Lower lobe of right lung (tissue), 2 donors: Measurements from ENCODE around the gene MARCHF3. TPM values are rescaled to one million over a fixed set of nuclear protein-coding genes. Genes with fewer than 3 reads are reported as not detected.
"Not testable (repeated sequence)": the region's sequence is repeated elsewhere in the genome, so short reads cannot be mapped to it uniquely, and the experiment has no call there.

Source experiments
- ATAC-seq, 2 donors: fragments of 200-7000 bp; cut with Tn5 transposase; one replicate each; pipeline ENCODE4 v1.9.1; 2020 to 2022; ENCODE audit warnings: mild to moderate bottlenecking in 2 of 2, moderate library complexity in 2 of 2
- DNase-seq: peaks from one replicate; pipeline ENCODE4 v3.0.0-alpha.2; 2020
- H3K27ac ChIP-seq: fragments of 200-600 bp; one replicate; pipeline ENCODE4 v1.8.0; 2022
- H3K27me3 ChIP-seq: fragments of 200-600 bp; one replicate; pipeline ENCODE4 v1.8.0; 2022; ENCODE audit warnings: low read depth
- H3K36me3 ChIP-seq: fragments of 200-600 bp; one replicate; pipeline ENCODE4 v1.8.0; 2022; ENCODE audit warnings: mild to moderate bottlenecking
- H3K4me1 ChIP-seq: fragments of 200-600 bp; one replicate; pipeline ENCODE4 v1.8.0; 2022
- H3K4me3 ChIP-seq: fragments of 200-600 bp; one replicate; pipeline ENCODE4 v1.8.0; 2022; ENCODE audit warnings: mild to moderate bottlenecking
- H3K9me3 ChIP-seq: fragments of 200-600 bp; one replicate; pipeline ENCODE4 v1.8.0; 2022
- intact Hi-C: fragments of 100-400 bp; cut with DNase I; formaldehyde crosslinking; loops from one replicate; pipeline ENCODE4 v1.11.0; 2022
- total RNA-seq: library from RNA; stranded (reverse); fragmentation: NEBNext Ultra II Directional; extraction: Animal tissue kit (Norgen Biotek cat#: 25700); gene quantifications from one replicate; pipeline ENCODE4 v1.2.1, GENCODE V29; 2021
- TF ChIP-seq, protein P1 (sequence below): fragments of 200-600 bp; IDR thresholded peaks from one replicate; pipeline ENCODE4 v1.8.0; 2022; ENCODE audit warnings: antibody characterized with exemption, mild to moderate bottlenecking
- donor health status: DM: no; HTN: yes; CAD: no; lungs with severe emphysema.

The MARCHF3 gene
- total RNA-seq, 1 donor from 2014 or later = 14.3 TPM

DNA sequence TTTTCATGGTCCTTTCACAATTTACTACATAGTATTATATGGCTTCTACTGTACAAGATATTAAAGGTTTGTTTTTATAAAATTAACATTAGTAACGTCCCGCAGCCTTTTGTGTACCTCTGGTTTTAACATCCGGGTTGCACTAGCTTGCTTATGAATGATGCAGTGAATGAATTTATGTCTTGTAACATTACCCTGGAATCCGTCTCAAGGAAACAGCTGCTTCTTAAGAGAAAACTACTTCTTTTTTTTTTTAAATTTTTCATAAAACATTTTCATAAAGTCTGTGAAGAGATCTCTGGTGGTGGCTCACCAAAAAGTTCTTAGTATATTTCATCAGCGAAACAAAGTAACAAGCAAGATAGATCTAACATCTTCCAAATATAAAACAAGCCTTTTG, 23.6 kb downstream of the MARCHF3 start:
- ATAC-seq (no peak), DNase-seq (no peak)
- intact Hi-C loops = no loop called here
- Histone ChIP-seq H3K4me1 (no peaks in the 10 kb centered on the region), H3K27me3 (no peaks in the 10 kb centered on the region), H3K27ac (no peak overlapping the region), H3K36me3 (no peaks in the 10 kb centered on the region), H3K4me3 (no peak overlapping the region), H3K9me3 (no peaks in the 10 kb centered on the region)
- TF ChIP-seq, protein P1, sequence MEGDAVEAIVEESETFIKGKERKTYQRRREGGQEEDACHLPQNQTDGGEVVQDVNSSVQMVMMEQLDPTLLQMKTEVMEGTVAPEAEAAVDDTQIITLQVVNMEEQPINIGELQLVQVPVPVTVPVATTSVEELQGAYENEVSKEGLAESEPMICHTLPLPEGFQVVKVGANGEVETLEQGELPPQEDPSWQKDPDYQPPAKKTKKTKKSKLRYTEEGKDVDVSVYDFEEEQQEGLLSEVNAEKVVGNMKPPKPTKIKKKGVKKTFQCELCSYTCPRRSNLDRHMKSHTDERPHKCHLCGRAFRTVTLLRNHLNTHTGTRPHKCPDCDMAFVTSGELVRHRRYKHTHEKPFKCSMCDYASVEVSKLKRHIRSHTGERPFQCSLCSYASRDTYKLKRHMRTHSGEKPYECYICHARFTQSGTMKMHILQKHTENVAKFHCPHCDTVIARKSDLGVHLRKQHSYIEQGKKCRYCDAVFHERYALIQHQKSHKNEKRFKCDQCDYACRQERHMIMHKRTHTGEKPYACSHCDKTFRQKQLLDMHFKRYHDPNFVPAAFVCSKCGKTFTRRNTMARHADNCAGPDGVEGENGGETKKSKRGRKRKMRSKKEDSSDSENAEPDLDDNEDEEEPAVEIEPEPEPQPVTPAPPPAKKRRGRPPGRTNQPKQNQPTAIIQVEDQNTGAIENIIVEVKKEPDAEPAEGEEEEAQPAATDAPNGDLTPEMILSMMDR = no peak

DNA sequence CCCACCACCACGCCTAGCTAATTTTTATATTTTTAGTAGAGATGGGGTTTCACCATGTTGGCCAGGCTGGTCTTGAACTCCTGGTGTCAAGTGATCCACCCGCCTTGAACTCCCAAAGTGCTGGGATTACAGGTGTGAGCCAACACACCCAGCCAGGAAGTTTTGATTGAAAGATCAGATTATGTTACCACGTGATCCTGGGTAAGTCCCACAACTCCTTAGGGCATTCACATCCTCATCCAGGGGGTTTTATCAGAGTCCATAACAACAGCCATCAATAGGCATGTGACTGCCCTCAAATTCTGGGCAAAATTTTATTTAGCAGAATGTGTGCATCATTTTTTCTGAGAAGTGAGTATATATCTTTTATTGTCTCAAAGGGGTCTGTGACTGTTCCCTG, 25.1 kb downstream of the MARCHF3 start:
- H3K9me3 ChIP-seq, intact Hi-C loops, H3K27ac ChIP-seq, H3K36me3 ChIP-seq, ATAC-seq, H3K27me3 ChIP-seq, H3K4me1 ChIP-seq, DNase-seq, H3K4me3 ChIP-seq: not testable (repeated sequence)

DNA sequence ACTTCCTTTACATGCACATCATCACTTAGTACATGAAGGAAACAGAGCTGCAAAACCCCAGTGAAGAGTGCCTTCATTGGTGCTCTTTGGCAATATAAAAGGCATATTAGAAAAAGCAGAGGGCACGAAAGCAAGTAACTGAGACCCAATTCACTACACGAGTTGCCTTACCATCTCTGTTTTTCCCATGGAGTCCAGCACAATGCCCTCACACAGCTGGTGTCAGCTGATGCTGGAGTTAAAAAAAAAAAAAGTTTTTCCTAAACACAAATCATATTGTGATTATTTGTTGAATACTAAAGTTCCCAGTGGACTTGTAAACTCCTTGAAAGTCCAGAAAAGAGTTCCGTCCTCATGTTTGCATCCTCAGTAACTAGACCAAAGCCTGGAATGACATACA, 25.6 kb downstream of the MARCHF3 start:
- H3K4me3 ChIP-seq = no peak overlapping the region
- intact Hi-C loops = no loop called here
- TF ChIP-seq, protein P1 = no peak
- DNase-seq = no peak
- no peak overlapping the region for H3K27ac ChIP-seq
- no peaks in the 10 kb centered on the region for H3K9me3 ChIP-seq
- no peaks in the 10 kb centered on the region for H3K4me1 ChIP-seq
- H3K36me3 ChIP-seq = no peaks in the 10 kb centered on the region
- H3K27me3 ChIP-seq = no peaks in the 10 kb centered on the region
- ATAC-seq = no peak

DNA sequence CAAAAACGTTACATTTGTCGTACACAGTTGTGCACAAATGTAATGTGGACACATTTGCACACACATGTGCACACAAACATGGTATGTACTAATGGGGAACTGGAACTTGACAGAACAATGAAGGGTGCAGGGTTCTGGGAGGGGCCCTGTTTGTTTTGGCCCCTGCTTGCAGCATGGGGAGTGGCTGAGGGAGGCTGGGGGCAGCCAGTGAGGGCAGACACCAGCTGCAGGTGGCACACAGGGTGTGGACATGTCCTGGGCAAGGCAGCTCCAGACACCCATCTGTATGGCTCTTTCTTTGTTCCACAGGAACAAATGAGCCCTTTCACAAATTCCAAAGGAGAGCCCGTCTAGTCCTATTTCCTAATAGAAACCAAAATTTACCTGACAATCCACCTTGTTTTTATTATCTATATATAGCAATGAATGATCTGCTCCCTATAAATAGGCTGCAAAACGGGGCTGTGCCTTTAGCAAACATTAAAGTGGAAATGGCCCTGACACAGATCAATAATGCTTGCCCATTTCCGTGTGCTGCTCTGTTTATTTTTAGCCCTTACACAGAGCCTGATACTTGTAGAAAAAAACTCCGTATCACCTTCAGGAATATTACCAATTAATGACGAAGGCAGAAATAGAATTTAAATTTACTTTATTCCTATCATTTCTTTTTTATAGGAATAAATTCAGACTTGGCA, 26.4 kb downstream of the MARCHF3 start:
- no peaks in the 10 kb centered on the region for H3K4me1 ChIP-seq
- H3K27me3 ChIP-seq = no peaks in the 10 kb centered on the region
- no peak overlapping the region for H3K4me3 ChIP-seq
- intact Hi-C loops = no loop called here
- no peak overlapping the region for H3K27ac ChIP-seq
- no peaks in the 10 kb centered on the region for H3K36me3 ChIP-seq
- TF ChIP-seq, protein P1 = no peak
- ATAC-seq (peak in 1 of 2 donors; percentile 37), DNase-seq (no peak)
- H3K9me3 ChIP-seq = no peaks in the 10 kb centered on the region

DNA sequence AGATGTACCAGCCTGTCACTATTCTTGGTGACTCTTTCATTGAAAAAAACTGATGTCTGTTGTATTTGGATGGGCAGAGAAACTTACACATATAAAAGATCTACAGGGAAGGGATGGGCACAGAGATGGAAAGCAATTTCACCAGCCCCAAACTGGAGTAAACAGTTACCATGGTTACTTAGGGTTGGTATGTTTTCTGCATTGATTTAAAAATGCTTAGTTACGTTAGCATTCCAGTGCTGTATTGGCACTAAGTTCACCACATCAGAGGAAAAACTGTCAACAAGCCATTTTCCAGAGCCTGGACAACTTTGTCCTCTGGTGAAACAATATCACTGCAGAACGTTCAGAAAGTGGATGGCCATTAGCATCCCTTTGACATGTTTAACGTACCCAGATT, 28.0 kb downstream of the MARCHF3 start:
- intact Hi-C loops = no loop called here
- no peaks in the 10 kb centered on the region for H3K9me3 ChIP-seq
- H3K4me1 ChIP-seq = no peaks in the 10 kb centered on the region
- no peak overlapping the region for H3K4me3 ChIP-seq
- no peaks in the 10 kb centered on the region for H3K36me3 ChIP-seq
- no peak overlapping the region for H3K27ac ChIP-seq
- H3K27me3 ChIP-seq = no peaks in the 10 kb centered on the region
- TF ChIP-seq, protein P1 = no peak
- ATAC-seq = no peak
- DNase-seq = no peak

DNA sequence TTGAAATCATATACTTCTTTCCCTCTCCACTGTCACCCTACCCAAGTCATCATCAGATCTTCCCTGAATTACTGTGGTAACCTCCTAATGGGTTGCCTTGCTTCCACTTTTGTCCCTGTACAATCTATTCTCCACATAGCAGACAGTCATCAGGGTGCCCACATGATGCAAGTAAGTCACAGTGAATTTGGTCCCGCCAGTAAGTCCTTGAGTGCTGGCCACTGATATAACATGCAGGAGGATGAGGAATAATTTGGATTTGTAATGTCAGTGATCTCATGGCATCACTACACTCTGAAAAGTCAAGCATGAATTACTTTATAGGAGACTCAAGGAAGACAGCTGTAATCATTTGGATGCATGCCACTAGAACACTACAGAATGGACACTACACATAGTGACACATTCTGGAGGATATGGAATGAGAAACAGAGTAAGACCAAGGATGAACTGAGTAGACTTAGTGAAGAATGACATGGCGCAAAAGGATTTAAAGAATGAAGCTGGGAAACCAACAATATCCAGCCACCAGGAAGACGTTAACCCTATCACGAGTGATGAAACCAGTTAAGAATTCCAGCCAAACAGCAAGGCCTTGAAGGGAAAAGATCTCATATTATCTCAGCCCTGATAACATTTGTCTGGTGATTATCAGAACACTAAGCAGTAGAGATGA, 28.6 kb downstream of the MARCHF3 start:
- Histone ChIP-seq H3K4me1 (no peaks in the 10 kb centered on the region), H3K9me3 (no peaks in the 10 kb centered on the region), H3K36me3 (no peaks in the 10 kb centered on the region), H3K27me3 (no peaks in the 10 kb centered on the region), H3K27ac (no peak overlapping the region), H3K4me3 (no peak overlapping the region)
- ATAC-seq (no peak), DNase-seq (no peak)
- TF ChIP-seq, protein P1 = no peak
- intact Hi-C loops = no loop called here
